Effector CD4-positive, alpha-beta T cell (primary cell): ENCODE measurements around the gene GPR151.

Source experiments
- DNase-seq: peaks from one replicate; pipeline ENCODE4 v3.0.0-alpha.2; 2020

The GPR151 gene

DNA sequence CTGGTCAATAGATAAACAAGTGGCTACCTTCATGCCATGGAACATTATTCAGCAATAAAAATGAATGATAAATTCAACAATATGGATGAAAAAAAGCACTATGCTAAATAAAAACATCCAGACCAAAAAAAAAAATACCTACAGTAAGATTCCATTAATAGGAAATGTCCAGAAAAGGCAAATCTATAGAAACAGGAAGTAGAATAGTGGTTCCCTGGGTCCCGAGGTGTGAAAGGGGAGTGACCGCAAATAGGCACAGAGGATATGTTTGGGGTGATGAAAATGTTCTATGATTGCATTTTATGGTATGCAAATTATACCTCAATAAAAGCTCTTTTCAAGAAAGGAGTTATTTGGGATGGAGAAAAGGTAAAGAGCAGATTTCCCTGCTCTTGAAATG lies 3.6 kb upstream of the GPR151 start:
- no peak for DNase-seq

DNA sequence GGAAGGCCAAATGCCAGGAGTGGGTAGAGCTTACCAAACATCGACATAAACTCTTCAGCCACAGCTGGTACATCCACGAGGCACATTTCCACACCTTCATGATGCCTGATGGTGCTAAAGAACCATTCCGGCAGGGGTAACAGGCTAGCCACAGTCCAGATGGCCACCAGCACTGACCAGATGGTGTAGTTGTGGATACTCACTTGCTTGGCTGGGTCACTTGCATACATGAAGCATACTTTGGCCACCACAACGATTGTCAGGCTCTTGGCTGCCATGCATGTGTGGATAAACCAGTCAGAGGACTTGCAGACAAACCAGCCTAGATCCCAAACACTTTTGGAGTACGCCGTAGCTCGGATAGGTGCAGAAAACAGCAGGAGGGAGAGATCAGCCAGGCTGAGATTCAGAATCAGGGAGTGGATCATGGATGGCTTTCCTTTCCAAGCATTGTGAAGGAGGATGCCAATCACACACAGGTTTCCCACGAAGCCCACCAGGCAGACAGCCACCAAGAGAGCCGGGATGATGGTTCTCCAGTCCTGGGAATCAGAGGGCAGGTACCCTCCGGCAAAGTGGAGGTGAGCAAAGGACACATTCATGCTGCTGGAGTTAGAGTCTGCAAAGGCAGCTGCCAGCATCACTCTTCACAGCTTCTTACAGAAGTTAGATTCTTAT lies 378 bp downstream of the GPR151 start:
- DNase-seq: no peak

DNA sequence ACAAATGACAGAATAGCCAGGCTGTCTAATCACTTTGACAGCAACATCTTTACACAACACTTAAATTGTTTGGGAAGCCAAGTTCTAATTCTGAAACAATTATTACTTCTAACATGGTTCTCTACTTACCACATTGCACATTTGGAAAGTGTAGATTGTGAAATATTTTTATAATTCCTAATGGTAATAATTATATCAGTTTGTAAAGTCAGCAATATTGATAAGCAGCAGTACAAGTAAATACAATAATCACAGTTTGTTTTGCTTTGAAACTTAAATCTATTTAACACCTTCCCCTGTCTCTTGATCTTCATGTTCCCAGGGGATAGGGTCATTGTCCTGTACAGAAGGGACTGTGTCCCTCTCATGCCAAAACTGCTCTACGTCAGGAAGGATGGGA lies 1.4 kb downstream of the GPR151 start:
- DNase-seq: no peak

GRCh38 chr5:146513462-146513861 lies 2.5 kb downstream of the GPR151 start:
- DNase-seq: no peak

DNA sequence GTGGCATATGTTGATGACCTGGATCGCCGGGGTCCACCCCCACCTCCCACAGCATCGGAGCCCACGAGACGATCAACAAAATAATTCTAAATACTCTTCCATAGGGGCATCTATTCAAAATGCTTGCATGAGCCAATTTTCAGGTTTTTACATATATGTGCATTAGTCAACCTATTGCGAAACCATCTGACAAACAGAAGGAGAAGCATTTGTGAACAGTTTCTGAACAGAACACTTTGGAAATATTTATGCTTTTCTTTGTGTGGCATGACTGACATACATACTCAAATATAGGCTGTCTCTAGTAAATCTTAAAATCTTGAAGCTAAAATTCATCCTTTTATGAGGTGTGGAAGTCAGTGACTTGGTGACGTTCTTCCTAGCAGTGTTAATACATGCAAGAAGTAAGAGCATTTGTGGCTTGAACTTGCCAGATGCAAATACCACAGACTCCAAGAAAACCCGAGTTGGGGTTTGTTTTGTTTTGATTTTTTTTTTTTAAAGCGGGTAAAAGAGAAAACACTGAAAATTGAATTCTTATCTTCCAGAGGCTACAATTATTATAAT lies 5.3 kb downstream of the GPR151 start:
- no peak for DNase-seq

DNA sequence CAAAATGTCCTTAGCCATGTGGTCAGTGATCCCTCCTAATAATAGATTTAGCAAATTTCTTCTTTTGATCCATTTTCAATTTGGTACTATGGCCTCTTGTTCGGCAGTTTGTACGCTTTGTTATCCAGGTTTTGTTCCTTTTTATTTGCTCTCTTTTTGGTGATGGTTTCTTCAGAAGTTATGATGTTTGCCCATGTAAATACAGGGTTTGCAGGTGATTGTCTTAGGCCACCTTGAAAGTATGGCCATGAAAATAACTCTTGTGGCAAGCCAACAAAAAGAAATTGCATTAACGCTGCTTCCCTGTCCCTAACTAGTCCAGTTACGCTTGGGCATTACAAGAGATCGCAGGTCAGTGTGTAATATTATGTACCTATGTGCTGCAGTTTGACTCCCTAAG lies 8.6 kb downstream of the GPR151 start:
- DNase-seq: no peak

GRCh38 chr5:146499680-146500079 lies 16.3 kb downstream of the GPR151 start:
- DNase-seq: no peak

DNA sequence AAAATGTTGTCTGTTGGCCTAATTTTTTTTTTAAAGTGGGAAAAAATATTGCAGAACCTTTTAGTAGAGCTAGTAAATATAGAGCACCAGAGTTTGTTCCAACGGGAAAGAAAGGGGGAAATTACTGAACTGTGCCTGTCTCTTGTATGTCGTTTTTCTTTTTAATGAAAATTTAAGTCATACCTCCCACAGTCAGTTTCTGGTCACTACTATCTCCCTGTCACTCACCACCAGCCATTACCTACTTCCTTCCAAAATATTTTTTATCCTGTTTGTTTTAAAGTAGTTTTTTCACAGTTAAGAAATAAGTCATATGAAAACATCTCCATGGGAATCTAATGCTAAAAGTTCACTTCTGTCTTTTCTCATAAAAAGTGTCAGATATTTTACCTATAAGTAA lies 21.3 kb downstream of the GPR151 start:
- DNase-seq: no peak

DNA sequence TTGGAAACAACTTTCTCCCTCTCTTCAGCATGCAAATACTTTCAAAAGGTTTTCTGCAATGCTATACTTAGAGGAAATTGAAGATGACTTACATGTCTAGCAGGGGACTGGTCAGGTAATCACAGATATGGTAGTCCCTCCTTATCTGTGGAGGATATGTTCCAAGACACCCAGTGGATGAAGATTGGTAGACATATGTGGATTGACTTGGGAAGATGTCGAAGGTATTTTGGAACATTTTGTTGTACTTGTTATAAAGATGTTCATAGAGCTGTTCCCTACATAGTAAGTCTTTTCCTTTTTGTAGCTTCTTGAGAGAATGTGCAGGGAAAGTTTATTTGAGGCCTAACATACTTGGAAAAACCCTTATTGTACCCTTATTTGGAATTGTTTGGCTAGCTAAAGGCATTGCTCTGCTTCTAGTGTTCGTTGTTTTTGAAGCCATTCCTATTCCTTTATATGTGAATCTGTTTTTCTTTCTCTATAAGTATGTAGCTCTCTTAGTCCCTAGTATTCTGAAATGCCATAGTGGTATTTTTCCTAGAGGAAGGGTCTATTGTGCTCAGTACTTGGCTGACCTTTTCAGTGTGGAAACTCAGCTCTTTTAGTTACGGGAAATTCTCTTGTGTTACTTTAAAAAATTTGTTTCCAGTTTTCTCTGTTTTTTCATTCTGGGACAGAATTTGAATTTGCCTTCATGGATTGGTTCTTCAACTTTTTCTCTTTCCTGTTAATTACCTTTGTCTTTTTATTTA lies 25.7 kb downstream of the GPR151 start:
- no peak for DNase-seq

GRCh38 chr5:146484714-146485391 lies 31.1 kb downstream of the GPR151 start:
- DNase-seq: no peak

GRCh38 chr5:146482775-146483174 lies 33.2 kb downstream of the GPR151 start:
- no peak for DNase-seq

- no peak for DNase-seq
Observed at GRCh38 chr5:146475906-146476305, 40.1 kb downstream of the GPR151 start.

DNA sequence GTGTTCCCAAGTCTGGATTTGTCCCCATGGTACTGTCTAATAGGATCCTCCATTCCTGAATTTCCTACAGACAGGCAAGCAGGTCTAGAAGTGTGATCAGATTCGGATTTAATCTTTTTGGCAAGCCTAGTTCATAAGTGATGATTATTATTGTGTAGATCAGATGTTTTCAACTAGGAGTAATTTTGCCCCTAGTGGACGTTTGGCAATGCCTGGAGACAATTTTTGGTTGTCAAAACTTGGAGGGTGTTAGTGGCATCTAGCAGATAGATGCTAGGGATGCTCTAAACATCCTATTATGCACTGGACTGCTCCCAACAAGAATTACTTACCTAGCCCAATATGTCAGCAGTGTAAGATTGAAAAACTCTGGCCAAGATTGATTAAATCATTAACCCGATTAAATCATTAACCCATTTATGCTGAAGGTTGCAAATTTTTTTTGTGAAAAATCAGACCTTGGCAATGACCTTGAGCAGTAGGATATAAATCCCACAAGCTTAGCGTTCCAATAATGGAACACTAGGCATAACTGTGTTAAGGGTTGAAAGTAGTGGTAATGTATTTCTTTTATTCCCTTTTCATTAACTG lies 40.7 kb downstream of the GPR151 start:
- DNase-seq: no peak

GRCh38 chr5:146474065-146474464 lies 41.9 kb downstream of the GPR151 start:
- no peak for DNase-seq

DNA sequence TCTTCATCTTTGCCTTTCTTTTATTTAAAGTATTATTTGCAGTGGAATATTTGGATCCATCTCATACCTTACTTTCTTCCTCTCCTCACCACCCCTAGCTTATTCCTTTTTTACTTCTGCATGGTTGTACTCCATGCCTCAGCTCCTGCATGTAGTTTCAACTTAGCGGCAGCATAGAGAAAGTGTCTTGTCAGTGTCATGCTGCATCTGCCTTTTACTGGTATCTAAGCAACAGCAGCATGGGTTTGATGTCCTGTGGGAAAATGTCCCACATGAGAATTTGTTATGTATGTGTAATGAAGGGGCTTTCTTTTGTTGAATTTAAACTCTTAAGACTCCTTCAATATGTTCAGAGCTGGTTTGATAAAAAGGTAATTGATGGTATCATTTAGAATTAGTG lies 48.2 kb downstream of the GPR151 start:
- no peak for DNase-seq

DNA sequence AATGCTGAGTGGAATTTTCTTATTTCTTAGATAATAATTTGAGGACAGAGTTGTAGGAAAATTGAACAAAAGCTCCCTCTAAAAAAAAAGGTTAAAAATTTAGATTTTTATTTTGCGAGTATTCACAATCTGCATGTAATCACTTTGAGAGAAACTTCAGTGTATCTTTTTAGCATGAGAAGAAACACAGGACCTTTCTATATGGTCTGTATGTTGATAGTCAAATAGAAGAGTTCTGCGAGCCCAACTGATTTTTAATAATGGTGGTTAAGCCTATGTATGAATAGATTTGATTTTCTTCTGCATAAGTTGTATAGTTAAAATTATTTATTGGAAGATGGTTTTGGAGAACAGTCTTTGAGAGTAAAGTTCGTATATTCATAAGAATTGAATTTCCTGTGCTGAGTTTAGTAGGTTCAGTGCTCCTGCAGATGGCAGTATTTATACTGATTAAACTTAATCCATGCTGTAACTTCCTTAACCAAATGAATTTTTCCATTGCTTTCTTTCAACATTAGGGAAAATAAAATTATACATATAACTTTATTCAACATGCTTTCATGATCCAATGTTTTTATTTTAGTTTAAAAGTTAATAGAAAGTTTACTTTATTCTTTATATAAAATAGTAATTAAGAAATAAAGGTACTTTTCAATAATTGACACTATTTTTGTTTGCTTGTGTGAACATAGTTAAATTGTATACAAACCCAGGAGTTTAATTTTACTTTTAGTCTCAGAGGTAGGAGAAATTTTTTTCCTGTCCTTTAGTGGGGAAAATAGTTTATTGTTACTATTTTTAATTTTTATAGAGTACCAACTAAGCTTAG lies 49.3 kb downstream of the GPR151 start:
- no peak for DNase-seq

DNA sequence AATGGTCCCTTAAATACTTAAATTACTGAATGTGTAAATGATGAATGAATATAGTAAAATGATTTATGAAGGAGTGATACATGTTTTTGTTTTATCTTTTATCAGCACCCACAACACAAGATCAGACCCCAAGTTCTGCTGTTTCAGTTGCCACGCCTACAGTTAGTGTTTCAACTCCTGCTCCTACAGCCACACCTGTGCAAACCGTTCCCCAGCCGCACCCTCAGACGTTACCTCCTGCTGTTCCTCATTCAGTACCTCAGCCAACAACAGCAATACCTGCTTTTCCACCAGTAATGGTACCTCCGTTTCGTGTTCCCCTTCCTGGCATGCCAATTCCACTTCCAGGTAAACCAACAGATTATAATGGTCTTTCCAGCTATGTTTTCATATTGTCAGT lies 52.5 kb downstream of the GPR151 start:
- DNase-seq: no peak
